Measurements from ENCODE around the gene ARID5A.

- no peak for TF ChIP-seq POLR2A (IDR thresholded peaks at IDR 0.05)
- peak in 3 of 5 experiments; percentile 10 to 37 (median 21) for TF ChIP-seq CTCF (IDR thresholded peaks at IDR 0.05)
- TF ChIP-seq EP300 (IDR thresholded peaks at IDR 0.05; ENCODE audit: low read depth) = no peak
Measured at GRCh38 chr2:96527286-96528005, 9.1 kb upstream of the ARID5A start.
